ENCODE data around the gene ACTA1.

Gene ACTA1

DNA sequence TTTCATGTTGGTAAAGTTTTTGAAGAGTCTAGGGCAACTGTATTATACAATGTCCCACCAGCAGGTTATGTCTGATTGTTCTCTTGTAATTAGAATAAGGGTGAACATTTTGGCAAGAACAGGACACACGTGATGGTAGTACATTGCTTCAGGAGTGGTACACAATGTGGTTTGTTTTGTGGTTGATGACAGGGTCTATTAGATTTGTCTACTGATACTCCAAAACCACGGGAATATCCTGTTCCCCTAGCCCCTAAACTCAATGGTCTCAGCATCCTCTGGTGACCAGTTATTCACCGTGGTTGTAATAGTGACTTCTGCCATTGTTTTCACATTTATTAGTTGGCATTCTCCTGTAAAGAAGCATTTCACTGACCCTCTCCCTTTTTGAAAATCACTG lies 22.1 kb upstream of the ACTA1 start:
- Histone ChIP-seq H3K4me3 (ENCODE audit: low read depth, low read length) (no peak overlapping the region), H3K9ac (no peak overlapping the region), H3K36me3 (ENCODE audit: control insufficient read depth, insufficient read depth, low read length) (peaks cover 2% of the 10 kb centered on the region), H3K4me1 (no peaks in the 10 kb centered on the region), H3K79me2 (no peaks in the 10 kb centered on the region), H3K4me2 (ENCODE audit: low read length) (no peak overlapping the region), H2AFZ (no peak overlapping the region), H3K9me3 (ENCODE audit: control insufficient read depth, low read length) (no peaks in the 10 kb centered on the region), H3K27ac (no peak overlapping the region), H3K27me3 (ENCODE audit: control insufficient read depth, insufficient read depth, low read length) (no peaks in the 10 kb centered on the region)
- TF ChIP-seq, protein P1, sequence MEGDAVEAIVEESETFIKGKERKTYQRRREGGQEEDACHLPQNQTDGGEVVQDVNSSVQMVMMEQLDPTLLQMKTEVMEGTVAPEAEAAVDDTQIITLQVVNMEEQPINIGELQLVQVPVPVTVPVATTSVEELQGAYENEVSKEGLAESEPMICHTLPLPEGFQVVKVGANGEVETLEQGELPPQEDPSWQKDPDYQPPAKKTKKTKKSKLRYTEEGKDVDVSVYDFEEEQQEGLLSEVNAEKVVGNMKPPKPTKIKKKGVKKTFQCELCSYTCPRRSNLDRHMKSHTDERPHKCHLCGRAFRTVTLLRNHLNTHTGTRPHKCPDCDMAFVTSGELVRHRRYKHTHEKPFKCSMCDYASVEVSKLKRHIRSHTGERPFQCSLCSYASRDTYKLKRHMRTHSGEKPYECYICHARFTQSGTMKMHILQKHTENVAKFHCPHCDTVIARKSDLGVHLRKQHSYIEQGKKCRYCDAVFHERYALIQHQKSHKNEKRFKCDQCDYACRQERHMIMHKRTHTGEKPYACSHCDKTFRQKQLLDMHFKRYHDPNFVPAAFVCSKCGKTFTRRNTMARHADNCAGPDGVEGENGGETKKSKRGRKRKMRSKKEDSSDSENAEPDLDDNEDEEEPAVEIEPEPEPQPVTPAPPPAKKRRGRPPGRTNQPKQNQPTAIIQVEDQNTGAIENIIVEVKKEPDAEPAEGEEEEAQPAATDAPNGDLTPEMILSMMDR (IDR thresholded peaks at IDR 0.05): no peak

DNA sequence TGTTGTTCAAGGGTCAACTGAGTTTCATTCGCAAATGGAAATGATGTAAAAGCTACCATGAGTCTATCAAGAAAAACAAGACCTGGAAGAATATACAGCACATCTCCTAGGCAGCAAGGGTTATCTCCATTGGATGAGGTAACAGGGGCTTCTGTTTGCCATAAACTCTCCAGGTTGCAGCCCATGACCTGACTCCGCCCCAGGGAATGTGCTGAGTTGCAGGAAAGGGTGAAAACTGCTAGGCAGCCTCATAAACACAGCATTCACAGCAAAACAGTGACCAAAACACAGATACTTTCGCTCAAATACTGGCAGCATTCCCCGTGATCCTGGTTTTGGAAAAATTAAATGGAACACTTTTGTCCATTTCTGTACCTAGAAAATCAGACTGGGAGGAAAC lies 20.2 kb upstream of the ACTA1 start:
- H3K9me3 ChIP-seq (ENCODE audit: control insufficient read depth, low read length): no peaks in the 10 kb centered on the region
- no peaks in the 10 kb centered on the region for H3K4me1 ChIP-seq
- no peak overlapping the region for H3K9ac ChIP-seq
- H3K27me3 ChIP-seq (ENCODE audit: control insufficient read depth, insufficient read depth, low read length): no peaks in the 10 kb centered on the region
- H3K4me3 ChIP-seq (ENCODE audit: low read depth, low read length): peak overlapping the region; percentile 25
- no peaks in the 10 kb centered on the region for H3K79me2 ChIP-seq
- H3K4me2 ChIP-seq (ENCODE audit: low read length): peak overlapping the region; percentile 10
- TF ChIP-seq, protein P1 (IDR thresholded peaks at IDR 0.05): no peak
- no peak overlapping the region for H2AFZ ChIP-seq
- H3K27ac ChIP-seq: peak overlapping the region; percentile 19
- H3K36me3 ChIP-seq (ENCODE audit: control insufficient read depth, insufficient read depth, low read length): peaks cover 2% of the 10 kb centered on the region

DNA sequence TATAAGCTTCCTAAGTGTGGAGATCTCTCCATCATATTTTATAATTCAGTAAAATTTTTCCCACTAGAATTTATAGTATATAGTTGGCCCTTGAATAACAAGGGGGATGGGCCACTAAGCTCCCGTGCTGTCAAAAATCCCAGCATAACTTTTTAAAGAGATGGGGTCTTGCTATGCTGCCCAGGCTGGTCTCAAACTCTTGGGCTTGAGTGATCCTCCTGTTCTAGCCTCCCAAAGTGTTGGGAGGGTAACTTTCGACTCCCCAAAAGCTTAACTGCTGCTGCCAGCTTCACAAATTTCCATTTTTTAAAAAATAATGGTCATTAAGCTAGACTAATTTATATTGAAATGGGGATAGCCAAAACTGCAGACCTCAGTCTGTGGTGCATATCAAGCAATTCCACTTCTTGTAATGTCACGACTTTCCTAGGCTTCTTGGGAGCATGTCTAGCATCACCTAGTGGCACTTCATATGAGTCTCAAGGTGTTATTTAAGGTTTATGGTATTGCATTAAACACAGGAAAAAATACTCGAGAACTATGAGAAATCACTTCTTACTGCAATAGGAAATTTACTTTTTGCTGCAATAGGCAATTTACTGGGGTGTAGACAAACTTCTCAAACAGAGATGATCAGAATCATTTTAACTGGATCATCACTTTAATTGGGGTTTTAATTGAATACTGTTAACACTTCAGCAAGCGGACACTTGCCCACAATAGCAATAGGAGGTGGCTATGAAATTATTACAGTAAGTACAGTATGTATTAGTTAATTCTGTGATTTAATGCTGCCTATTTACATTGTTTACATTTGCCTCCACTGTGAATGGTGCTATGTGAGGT lies 19.3 kb upstream of the ACTA1 start:
- TF ChIP-seq, protein P1 (IDR thresholded peaks at IDR 0.05): no peak
- Histone ChIP-seq H3K36me3 (ENCODE audit: control insufficient read depth, insufficient read depth, low read length) (peaks cover 2% of the 10 kb centered on the region), H3K9me3 (ENCODE audit: control insufficient read depth, low read length) (no peaks in the 10 kb centered on the region)

DNA sequence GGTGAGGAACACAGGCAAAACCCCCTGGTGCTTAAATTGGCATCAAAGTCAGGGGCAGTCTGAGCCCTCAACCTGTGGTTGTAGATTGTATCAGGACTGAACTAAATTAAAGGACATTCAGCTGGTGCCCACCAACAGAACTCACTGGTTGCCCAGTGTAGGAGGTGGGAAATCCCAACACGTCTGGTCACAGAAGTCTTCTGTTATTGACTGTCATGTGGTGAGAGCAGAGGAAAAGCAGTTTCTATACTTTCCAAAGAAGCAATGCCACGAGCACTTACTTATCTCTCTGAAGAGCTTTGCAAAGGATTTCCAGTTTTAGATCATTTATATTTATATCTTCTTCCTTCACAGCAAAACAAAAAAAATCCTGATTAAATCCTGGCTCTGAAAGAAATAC lies 15.0 kb upstream of the ACTA1 start:
- H3K4me1 ChIP-seq: no peaks in the 10 kb centered on the region
- no peak overlapping the region for H3K27ac ChIP-seq
- H3K4me2 ChIP-seq (ENCODE audit: low read length): no peak overlapping the region
- no peaks in the 10 kb centered on the region for H3K27me3 ChIP-seq (ENCODE audit: control insufficient read depth, insufficient read depth, low read length)
- H3K36me3 ChIP-seq (ENCODE audit: control insufficient read depth, insufficient read depth, low read length): peaks cover 2% of the 10 kb centered on the region
- H2AFZ ChIP-seq: no peak overlapping the region
- no peak overlapping the region for H3K9ac ChIP-seq
- no peak overlapping the region for H3K4me3 ChIP-seq (ENCODE audit: low read depth, low read length)
- H3K79me2 ChIP-seq: no peaks in the 10 kb centered on the region
- H3K9me3 ChIP-seq (ENCODE audit: control insufficient read depth, low read length): no peaks in the 10 kb centered on the region
- TF ChIP-seq, protein P1 (IDR thresholded peaks at IDR 0.05): no peak

More for the DNA sequence above, 19.3 kb upstream of the ACTA1 start:
- H3K4me3 ChIP-seq (ENCODE audit: low read depth, low read length): peak overlapping the region; percentile 25
- H3K27ac ChIP-seq: no peak overlapping the region
- H3K27me3 ChIP-seq (ENCODE audit: control insufficient read depth, insufficient read depth, low read length): no peaks in the 10 kb centered on the region
- no peak overlapping the region for H2AFZ ChIP-seq
- H3K4me2 ChIP-seq (ENCODE audit: low read length): no peak overlapping the region
- no peaks in the 10 kb centered on the region for H3K79me2 ChIP-seq
- H3K9ac ChIP-seq: no peak overlapping the region
- H3K4me1 ChIP-seq: no peaks in the 10 kb centered on the region

DNA sequence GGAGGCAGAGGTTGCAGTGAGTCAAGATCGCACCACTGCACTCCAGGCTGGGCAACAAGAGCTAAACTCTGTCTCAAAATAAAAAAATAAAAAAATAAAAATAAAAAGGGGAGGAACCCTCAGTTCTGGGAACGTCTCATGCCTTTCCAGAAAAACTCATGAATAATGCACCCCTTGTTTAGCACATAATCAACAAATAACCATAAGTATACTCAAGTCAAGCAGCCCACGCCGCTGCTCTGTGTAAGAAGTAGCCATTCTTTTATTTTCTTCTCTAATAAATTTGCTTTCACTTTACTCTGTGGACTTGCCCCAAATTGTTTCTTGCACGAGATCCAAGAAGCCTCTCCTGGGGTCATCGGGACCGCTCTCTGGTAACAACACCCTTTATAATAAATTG lies 14.5 kb upstream of the ACTA1 start:
- no peaks in the 10 kb centered on the region for H3K79me2 ChIP-seq
- H3K36me3 ChIP-seq (ENCODE audit: control insufficient read depth, insufficient read depth, low read length): no peaks in the 10 kb centered on the region
- TF ChIP-seq, protein P1 (IDR thresholded peaks at IDR 0.05): no peak
- H3K4me3 ChIP-seq (ENCODE audit: low read depth, low read length): no peak overlapping the region
- H3K27ac ChIP-seq: no peak overlapping the region
- no peaks in the 10 kb centered on the region for H3K9me3 ChIP-seq (ENCODE audit: control insufficient read depth, low read length)
- H3K27me3 ChIP-seq (ENCODE audit: control insufficient read depth, insufficient read depth, low read length): no peaks in the 10 kb centered on the region
- no peak overlapping the region for H3K9ac ChIP-seq
- H3K4me1 ChIP-seq: no peaks in the 10 kb centered on the region
- no peak overlapping the region for H2AFZ ChIP-seq
- no peak overlapping the region for H3K4me2 ChIP-seq (ENCODE audit: low read length)
